ENCODE results near the gene PRKCE. TPM values are rescaled to one million over a fixed set of nuclear protein-coding genes. Genes with fewer than 3 reads are reported as not detected.

Gene PRKCE
- polyA plus RNA-seq, 1 of the 3 experiments (the other 2 are of a cell fraction): 16.3 TPM

DNA sequence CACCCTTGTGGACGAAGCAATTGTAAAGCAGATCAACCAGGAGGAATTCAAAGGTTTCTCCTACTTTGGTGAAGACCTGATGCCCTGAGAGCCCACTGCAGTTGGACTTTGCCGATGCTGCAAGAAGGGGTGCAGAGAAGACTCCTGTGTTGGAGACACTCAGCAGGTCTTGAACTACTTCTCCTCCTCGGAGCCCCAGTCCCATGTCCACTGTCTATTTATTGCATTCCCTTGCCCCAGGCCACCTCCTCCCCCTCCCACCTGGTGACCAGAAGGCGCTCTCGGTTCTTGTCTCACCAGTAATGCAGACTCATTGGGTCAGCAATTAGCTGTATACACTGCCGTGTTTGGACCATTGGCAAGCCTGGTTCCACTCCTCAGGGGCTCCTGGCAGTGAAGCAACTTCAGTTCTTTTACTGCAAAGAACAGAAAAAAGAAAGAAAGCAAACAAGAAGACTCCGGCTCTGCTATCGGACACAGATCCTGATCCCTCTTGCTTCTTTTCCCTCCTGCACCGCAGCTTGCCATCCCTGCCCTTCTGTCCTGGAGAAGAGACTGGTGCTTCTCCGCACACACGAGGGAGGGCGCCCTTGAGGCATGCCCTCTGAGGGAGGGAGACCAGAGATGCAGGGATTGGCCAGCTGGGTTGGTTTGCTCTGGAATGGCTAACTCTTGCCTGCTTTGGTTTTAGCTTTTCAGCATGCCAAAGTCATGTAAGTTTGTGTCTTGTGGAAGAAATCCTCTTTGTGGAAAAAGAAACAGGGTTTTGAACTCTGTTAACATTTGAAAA is 533.5 kb downstream of the PRKCE start:
- no peaks in the 10 kb centered on the region for H3K27me3 ChIP-seq (ENCODE audit: insufficient read depth)
- no peak overlapping the region for H3K9ac ChIP-seq
- H3K9me3 ChIP-seq: no peaks in the 10 kb centered on the region
- POLR2A ChIA-PET: interaction anchor here (0.6 kb wide), 1 partner anchor 275 kb away, joined by 4 read pairs; no protein-coding TSS in a partner anchor
- H3K4me3 ChIP-seq (ENCODE audit: low read depth in 2 of 2, low read length in 1 of 2): no peak overlapping the region
- H3K4me1 ChIP-seq (ENCODE audit: control insufficient read depth in 1 of 2, insufficient read depth in 2 of 2, low read depth in 1 of 2, low read length in 1 of 2): peaks cover 0 to 2% of the 10 kb centered on the region in 2 experiments; a peak in 1 of 4 replicates
- no peaks in the 10 kb centered on the region for H4K20me1 ChIP-seq (ENCODE audit: insufficient read depth)
- no peak for DNase-seq
- H3K4me2 ChIP-seq: no peak overlapping the region
- peaks cover 7 to 18% of the 10 kb centered on the region in 2 experiments for H3K36me3 ChIP-seq (replicated peaks in 1 of 2; ENCODE audit: control insufficient read depth in 1 of 2, insufficient read depth in 2 of 2, low read length in 1 of 2)
- H3K27ac ChIP-seq (ENCODE audit: low read depth in 2 of 2, low read length in 1 of 2): no peak overlapping the region
- TF ChIP-seq TEAD4 (IDR thresholded peaks at IDR 0.05; ENCODE audit: borderline replicate concordance, insufficient read depth): no peak
- H3F3A ChIP-seq (replicated peaks; ENCODE audit: insufficient read depth): no peaks in the 10 kb centered on the region
- no peaks in the 10 kb centered on the region for H3K79me2 ChIP-seq (ENCODE audit: insufficient read depth)
- 90% methylated on average over 11 of the region's 12 CpGs for WGBS (ENCODE audit: low lambda C conversion rate)
- H2AFZ ChIP-seq (ENCODE audit: low read depth): no peak overlapping the region
- CTCF ChIA-PET: interaction anchor here (0.8 to 1.7 kb wide), 3 partner anchors 8 to 92 kb away, joined by 3 to 5 read pairs (median 4); no protein-coding TSS in a partner anchor
- no peaks in the 10 kb centered on the region for H3K9me2 ChIP-seq

DNA sequence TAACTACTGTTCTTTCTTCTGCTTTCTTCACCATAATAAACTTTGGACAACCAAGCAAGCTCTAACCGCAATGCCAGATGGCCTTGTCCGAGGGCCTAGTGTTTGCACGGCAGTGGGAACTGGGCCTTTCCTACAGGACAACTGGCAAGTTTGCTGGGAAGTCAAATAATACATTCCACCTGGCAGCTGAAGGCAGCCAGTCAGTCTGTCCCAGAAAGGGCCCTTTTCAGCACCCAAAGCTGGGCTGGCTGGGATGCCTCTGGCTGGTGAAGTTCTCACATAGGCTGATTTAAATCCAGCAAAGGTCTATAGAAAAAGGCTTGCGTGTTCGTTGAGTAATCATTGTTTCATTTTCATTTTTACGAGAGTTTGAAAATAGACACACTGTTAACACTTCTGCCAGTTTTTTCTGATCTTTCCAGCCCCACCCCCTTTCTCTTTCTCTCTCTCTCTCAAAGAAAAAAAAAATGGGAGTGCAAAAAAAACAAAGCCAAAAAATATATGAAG is 535.7 kb downstream of the PRKCE start:
- TF ChIP-seq FOXM1 (IDR thresholded peaks at IDR 0.05; ENCODE audit: low read depth) (no peak), PBX3 (IDR thresholded peaks at IDR 0.05) (no peak), REST (IDR thresholded peaks at IDR 0.05; ENCODE audit: low read depth, low read length) (no peak), EP300 (IDR thresholded peaks at IDR 0.05; ENCODE audit: borderline replicate concordance in 1 of 2, low read depth in 1 of 2, low read length in 1 of 2) (no peak), TEAD4 (IDR thresholded peaks at IDR 0.05; ENCODE audit: borderline replicate concordance, insufficient read depth) (no peak), ZBTB33 (IDR thresholded peaks at IDR 0.05; ENCODE audit: borderline replicate concordance, low read depth) (no peak), FOSL2 (IDR thresholded peaks at IDR 0.05; ENCODE audit: borderline replicate concordance, low read depth) (no peak), RFX5 (IDR thresholded peaks at IDR 0.05; ENCODE audit: low read length) (no peak), NFIC (IDR thresholded peaks at IDR 0.05; ENCODE audit: borderline replicate concordance) (no peak), MEF2A (IDR thresholded peaks at IDR 0.05; ENCODE audit: borderline replicate concordance, low read depth) (no peak), YY1 (IDR thresholded peaks at IDR 0.05; ENCODE audit: low read depth) (no peak), GABPA (IDR thresholded peaks at IDR 0.05; ENCODE audit: low read depth) (no peak), RCOR1 (IDR thresholded peaks at IDR 0.05; ENCODE audit: low read length) (no peak), GATA2 (CRISPR knock-in tag; IDR thresholded peaks at IDR 0.05) (no peak), POLR2AphosphoS5 (IDR thresholded peaks at IDR 0.05; ENCODE audit: low read depth, low read length) (no peak), CHD2 (IDR thresholded peaks at IDR 0.05; ENCODE audit: low read length, partially characterized antibody) (no peak), TAF1 (IDR thresholded peaks at IDR 0.05; ENCODE audit: borderline replicate concordance, low read depth, low read length) (no peak)
- TF ChIP-seq, protein P1, sequence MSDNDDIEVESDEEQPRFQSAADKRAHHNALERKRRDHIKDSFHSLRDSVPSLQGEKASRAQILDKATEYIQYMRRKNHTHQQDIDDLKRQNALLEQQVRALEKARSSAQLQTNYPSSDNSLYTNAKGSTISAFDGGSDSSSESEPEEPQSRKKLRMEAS (IDR thresholded peaks at IDR 0.05; ENCODE audit: low read depth): no peak
- Histone ChIP-seq H3K27me3 (ENCODE audit: insufficient read depth) (no peaks in the 10 kb centered on the region), H3K4me1 (ENCODE audit: control insufficient read depth in 1 of 2, insufficient read depth in 2 of 2, low read depth in 1 of 2, low read length in 1 of 2) (peaks cover 0 to 2% of the 10 kb centered on the region in 2 experiments; a peak in 1 of 4 replicates), H3K27ac (ENCODE audit: low read depth in 2 of 2, low read length in 1 of 2) (no peak overlapping the region), H3K4me2 (no peak overlapping the region), H4K20me1 (ENCODE audit: insufficient read depth) (no peaks in the 10 kb centered on the region), H3K9me3 (no peaks in the 10 kb centered on the region), H3K79me2 (ENCODE audit: insufficient read depth) (no peaks in the 10 kb centered on the region), H3K9me2 (no peaks in the 10 kb centered on the region), H3K9ac (no peak overlapping the region), H3K4me3 (ENCODE audit: low read depth in 2 of 2, low read length in 1 of 2) (no peak overlapping the region), H2AFZ (ENCODE audit: low read depth) (no peak overlapping the region), H3K36me3 (replicated peaks in 1 of 2; ENCODE audit: control insufficient read depth in 1 of 2, insufficient read depth in 2 of 2, low read length in 1 of 2) (peaks cover 7 to 18% of the 10 kb centered on the region in 2 experiments), H3F3A (replicated peaks; ENCODE audit: insufficient read depth) (peaks cover 5% of the 10 kb centered on the region)
- 94% methylated on average over 6 of the region's 6 CpGs for WGBS (ENCODE audit: low lambda C conversion rate)
- ChIA-PET POLR2A (no interaction called here), CTCF (interaction anchor here (0.9 to 1.0 kb wide), 2 partner anchors 15 to 48 kb away, joined by 3 read pairs; no protein-coding TSS in a partner anchor)
- DNase-seq: no peak

Measured in SK-N-SH (cell line).